ENCODE results near the gene ST13. TPM values are rescaled to one million over a fixed set of nuclear protein-coding genes. Genes with fewer than 3 reads are reported as not detected.

ST13 gene
- polyA plus RNA-seq (2013), result 416 and 442 TPM in 2 replicates

DNA sequence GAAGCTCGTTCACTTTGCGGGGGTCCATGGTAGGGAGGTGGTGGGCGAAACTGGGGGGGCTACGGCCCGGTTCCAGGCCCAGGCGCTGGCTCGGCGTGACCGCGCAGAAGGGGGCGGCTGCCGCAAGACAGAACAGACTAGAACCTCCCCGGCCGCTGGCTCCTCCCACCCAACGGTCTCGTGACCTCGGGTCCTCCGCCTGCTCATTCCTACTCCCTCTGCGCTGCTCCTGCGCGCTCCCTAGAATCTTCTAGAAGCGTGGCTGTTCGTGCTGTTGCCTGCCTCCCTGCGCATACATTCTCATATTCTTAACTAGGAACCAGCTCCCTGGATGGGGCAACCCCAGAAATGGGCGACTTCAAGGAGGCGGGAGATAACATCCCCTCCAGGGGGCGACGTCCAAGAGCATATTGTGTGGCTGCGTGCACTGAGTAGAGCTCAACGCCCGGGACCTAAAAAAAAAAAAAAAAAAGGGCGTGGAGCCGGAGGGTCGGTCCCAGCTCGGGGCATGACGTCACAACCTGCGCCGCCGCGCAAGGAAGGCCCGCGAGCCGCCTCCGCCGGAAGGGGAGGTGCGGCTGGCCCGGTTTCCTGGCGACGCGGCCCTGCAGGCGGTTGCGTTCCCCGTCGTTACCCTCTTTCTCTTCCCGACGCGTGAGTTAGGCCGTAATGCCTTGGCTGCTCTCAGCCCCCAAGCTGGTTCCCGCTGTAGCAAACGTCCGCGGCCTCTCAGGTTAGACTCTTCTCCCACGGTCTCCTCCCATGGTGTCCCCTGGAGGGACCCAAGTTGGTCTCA lies at the start of gene ST13, which contains the start of gene XPNPEP3:
Gene ST13 (minus strand): TSS at position 127 of the 796 bp plus-strand sequence. CDS start 99 bp downstream, at position 28.
Gene XPNPEP3 (plus strand): TSS at position 636 of the 796 bp plus-strand sequence. CDS start 34 bp downstream, at position 670.
- Histone ChIP-seq H2BK5ac (ENCODE audit: low read depth, low read length, poor library complexity) (peak within 1 kb of the TSS; percentile 96), H3K23ac (ENCODE audit: low read length) (peak within 1 kb of the TSS; percentile 38), H3K18ac (ENCODE audit: low read length) (peak within 1 kb of the TSS; percentile 97), H2AK5ac (ENCODE audit: low read length) (peak within 1 kb of the TSS; percentile 91), H3K27me3 (ENCODE audit: insufficient read depth, low read length) (no peaks in the 10 kb centered on the region), H3K4ac (ENCODE audit: low read depth, low read length) (peak within 1 kb of the TSS; percentile 100), H3K14ac (ENCODE audit: low read length) (peak within 1 kb of the TSS; percentile 98), H3K4me3 (ENCODE audit: low read depth, low read length) (peak within 1 kb of the TSS; percentile 98), H3K9me3 (ENCODE audit: insufficient read depth, low read depth, low read length) (no peaks in the 10 kb centered on the region), H2BK120ac (ENCODE audit: insufficient read depth, low read length, poor library complexity) (peak within 1 kb of the TSS; percentile 95), H4K12ac (ENCODE audit: low read depth, low read length) (peak within 1 kb of the TSS; percentile 90), H3K9ac (ENCODE audit: low read length) (peak within 1 kb of the TSS; percentile 98), H3K79me1 (ENCODE audit: low read length) (peaks cover 13% of the 10 kb centered on the region), H2BK12ac (ENCODE audit: low read length) (peak within 1 kb of the TSS; percentile 68), H3K27ac (ENCODE audit: low read depth, low read length) (peak within 1 kb of the TSS; percentile 96), H4K8ac (ENCODE audit: low read depth, low read length) (peak within 1 kb of the TSS; percentile 97), H3K79me2 (ENCODE audit: control insufficient read depth, insufficient read depth, low read length, poor library complexity) (peaks cover 25% of the 10 kb centered on the region), H3K4me1 (ENCODE audit: control insufficient read depth in 1 of 2, insufficient read depth in 2 of 2, low read length in 2 of 2) (peaks cover 7 to 8% of the 10 kb centered on the region in 2 experiments), H3K4me2 (ENCODE audit: low read length) (peak within 1 kb of the TSS; percentile 88), H3K36me3 (ENCODE audit: control insufficient read depth in 1 of 2, insufficient read depth in 2 of 2, low read length in 2 of 2) (peaks cover 1 to 2% of the 10 kb centered on the region in 2 experiments), H4K91ac (ENCODE audit: low read depth, low read length) (peak within 1 kb of the TSS; percentile 97), H2AFZ (ENCODE audit: insufficient read depth, low read length, poor library complexity) (peak within 1 kb of the TSS; percentile 82)
- no CpG with 5 or more reads among the region's 63 CpGs for WGBS (ENCODE audit: extremely low coverage, insufficient coverage, insufficient read length)
- DNase-seq, result peak; percentile 96 to 97

DNA sequence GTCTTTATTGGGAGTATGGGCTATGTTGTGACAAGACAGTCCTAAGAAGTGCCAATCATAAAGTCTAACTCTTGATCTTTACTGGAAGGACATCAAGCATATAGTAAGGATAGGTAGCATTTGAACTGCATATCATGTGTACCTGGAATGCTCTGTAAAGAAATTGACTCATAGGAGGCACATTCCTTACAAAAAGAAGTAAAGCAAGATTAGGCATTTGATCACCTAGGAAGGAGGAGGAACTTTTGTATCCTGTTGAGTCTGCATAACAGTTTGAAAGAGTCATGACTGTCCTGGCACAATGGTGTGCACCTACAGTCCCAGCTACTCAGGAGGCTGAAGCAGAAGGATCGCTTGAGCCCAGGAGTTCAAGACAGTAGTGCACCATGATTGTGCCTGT lies 47.7 kb upstream of the ST13 start:
- Histone ChIP-seq H3K79me2 (ENCODE audit: control insufficient read depth, insufficient read depth, low read length, poor library complexity) (no peaks in the 10 kb centered on the region), H3K4me2 (ENCODE audit: low read length) (no peak overlapping the region), H3K14ac (ENCODE audit: low read length) (no peak overlapping the region), H2AK5ac (ENCODE audit: low read length) (no peak overlapping the region), H2BK120ac (ENCODE audit: insufficient read depth, low read length, poor library complexity) (no peak overlapping the region), H3K27ac (ENCODE audit: low read depth, low read length) (no peak overlapping the region), H3K4me3 (ENCODE audit: low read depth, low read length) (no peak overlapping the region), H2BK5ac (ENCODE audit: low read depth, low read length, poor library complexity) (no peak overlapping the region), H2BK12ac (ENCODE audit: low read length) (no peak overlapping the region), H4K91ac (ENCODE audit: low read depth, low read length) (no peak overlapping the region), H2AFZ (ENCODE audit: insufficient read depth, low read length, poor library complexity) (no peak overlapping the region), H3K27me3 (ENCODE audit: insufficient read depth, low read length) (no peaks in the 10 kb centered on the region), H3K23ac (ENCODE audit: low read length) (no peak overlapping the region), H3K9ac (ENCODE audit: low read length) (no peak overlapping the region), H3K4ac (ENCODE audit: low read depth, low read length) (no peak overlapping the region), H3K18ac (ENCODE audit: low read length) (no peak overlapping the region), H3K9me3 (ENCODE audit: insufficient read depth, low read depth, low read length) (no peaks in the 10 kb centered on the region), H3K4me1 (ENCODE audit: control insufficient read depth in 1 of 2, insufficient read depth in 2 of 2, low read length in 2 of 2) (no peaks in the 10 kb centered on the region), H4K8ac (ENCODE audit: low read depth, low read length) (no peak overlapping the region), H3K79me1 (ENCODE audit: low read length) (no peaks in the 10 kb centered on the region), H4K12ac (ENCODE audit: low read depth, low read length) (no peak overlapping the region), H3K36me3 (ENCODE audit: control insufficient read depth in 1 of 2, insufficient read depth in 2 of 2, low read length in 2 of 2) (peaks cover 9 to 10% of the 10 kb centered on the region in 2 experiments)
- no CpG with 5 or more reads among the region's 1 CpG for WGBS (ENCODE audit: extremely low coverage, insufficient coverage, insufficient read length)
- DNase-seq, result peak; percentile 30 to 81

DNA sequence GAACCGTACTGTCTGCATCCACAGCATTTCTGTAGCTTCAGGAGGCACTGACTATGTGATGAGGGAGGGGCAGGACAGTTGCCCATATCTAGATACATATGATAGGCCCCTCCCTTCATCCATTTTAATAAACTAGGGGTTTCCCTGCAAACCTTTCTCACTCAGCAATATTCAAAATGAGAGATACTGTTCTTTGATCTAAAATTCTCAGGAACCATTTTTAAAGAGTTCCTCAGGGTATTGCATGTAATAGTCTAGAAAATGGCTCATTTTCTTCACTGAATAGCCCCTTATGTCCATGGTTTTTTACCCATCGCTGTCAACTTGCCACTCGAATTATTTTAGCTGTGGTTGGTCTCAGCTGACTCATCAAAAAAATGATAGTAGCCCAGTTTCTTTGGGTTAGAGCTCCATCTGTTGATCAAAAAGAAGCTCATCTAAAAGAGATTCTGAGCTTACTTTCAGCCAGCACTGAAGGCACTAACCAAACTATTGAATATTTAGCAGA lies 42.5 kb upstream of the ST13 start:
- no peak overlapping the region for H2BK120ac ChIP-seq (ENCODE audit: insufficient read depth, low read length, poor library complexity)
- no peaks in the 10 kb centered on the region for H3K9me3 ChIP-seq (ENCODE audit: insufficient read depth, low read depth, low read length)
- H3K23ac ChIP-seq (ENCODE audit: low read length), result no peak overlapping the region
- H2BK12ac ChIP-seq (ENCODE audit: low read length), result no peak overlapping the region
- H3K27me3 ChIP-seq (ENCODE audit: insufficient read depth, low read length), result no peaks in the 10 kb centered on the region
- no peak overlapping the region for H4K8ac ChIP-seq (ENCODE audit: low read depth, low read length)
- no peak overlapping the region for H4K91ac ChIP-seq (ENCODE audit: low read depth, low read length)
- H3K4me1 ChIP-seq (ENCODE audit: control insufficient read depth in 1 of 2, insufficient read depth in 2 of 2, low read length in 2 of 2), result no peaks in the 10 kb centered on the region
- no peaks in the 10 kb centered on the region for H3K79me1 ChIP-seq (ENCODE audit: low read length)
- DNase-seq, result peak in 1 of 2 donors; percentile 78
- no peak overlapping the region for H3K9ac ChIP-seq (ENCODE audit: low read length)
- peaks cover 2 to 4% of the 10 kb centered on the region in 2 experiments for H3K36me3 ChIP-seq (ENCODE audit: control insufficient read depth in 1 of 2, insufficient read depth in 2 of 2, low read length in 2 of 2)
- no CpG with 5 or more reads among the region's 3 CpGs for WGBS (ENCODE audit: extremely low coverage, insufficient coverage, insufficient read length)
- H2AFZ ChIP-seq (ENCODE audit: insufficient read depth, low read length, poor library complexity), result no peak overlapping the region
- H3K79me2 ChIP-seq (ENCODE audit: control insufficient read depth, insufficient read depth, low read length, poor library complexity), result no peaks in the 10 kb centered on the region
- no peak overlapping the region for H2BK5ac ChIP-seq (ENCODE audit: low read depth, low read length, poor library complexity)
- no peak overlapping the region for H3K18ac ChIP-seq (ENCODE audit: low read length)
- H3K4ac ChIP-seq (ENCODE audit: low read depth, low read length), result no peak overlapping the region
- H3K14ac ChIP-seq (ENCODE audit: low read length), result no peak overlapping the region
- H3K4me2 ChIP-seq (ENCODE audit: low read length), result no peak overlapping the region
- no peak overlapping the region for H3K27ac ChIP-seq (ENCODE audit: low read depth, low read length)
- H2AK5ac ChIP-seq (ENCODE audit: low read length), result no peak overlapping the region
- H4K12ac ChIP-seq (ENCODE audit: low read depth, low read length), result no peak overlapping the region
- H3K4me3 ChIP-seq (ENCODE audit: low read depth, low read length), result no peak overlapping the region

DNA sequence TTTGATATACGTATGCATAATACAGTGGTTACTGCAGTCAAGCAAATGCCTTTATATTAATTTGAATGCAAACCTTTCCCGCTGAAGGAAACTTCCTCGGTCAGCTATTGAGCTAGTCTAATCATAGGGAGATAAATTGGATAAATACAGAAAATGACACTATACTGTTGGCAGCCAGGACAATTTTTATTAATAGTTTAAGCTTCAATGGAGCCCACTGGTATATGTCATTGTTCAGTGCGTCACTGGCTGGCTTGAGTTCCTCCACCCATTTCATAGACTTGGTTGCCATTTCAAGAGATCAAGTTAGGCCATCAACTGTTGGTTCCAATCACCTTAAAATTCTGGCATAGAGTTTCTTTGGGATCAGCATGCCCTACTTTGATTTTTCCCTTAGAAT lies 38.0 kb upstream of the ST13 start:
- H3K4ac ChIP-seq (ENCODE audit: low read depth, low read length), result no peak overlapping the region
- H3K9ac ChIP-seq (ENCODE audit: low read length), result no peak overlapping the region
- no peaks in the 10 kb centered on the region for H3K79me1 ChIP-seq (ENCODE audit: low read length)
- WGBS (ENCODE audit: extremely low coverage, insufficient coverage, insufficient read length), result no CpG with 5 or more reads among the region's 4 CpGs
- no peaks in the 10 kb centered on the region for H3K27me3 ChIP-seq (ENCODE audit: insufficient read depth, low read length)
- H2AFZ ChIP-seq (ENCODE audit: insufficient read depth, low read length, poor library complexity), result no peak overlapping the region
- no peak overlapping the region for H3K4me2 ChIP-seq (ENCODE audit: low read length)
- no peak overlapping the region for H4K8ac ChIP-seq (ENCODE audit: low read depth, low read length)
- H2BK5ac ChIP-seq (ENCODE audit: low read depth, low read length, poor library complexity), result no peak overlapping the region
- H3K4me3 ChIP-seq (ENCODE audit: low read depth, low read length), result no peak overlapping the region
- no peak overlapping the region for H2BK12ac ChIP-seq (ENCODE audit: low read length)
- no peak overlapping the region for H3K27ac ChIP-seq (ENCODE audit: low read depth, low read length)
- H3K14ac ChIP-seq (ENCODE audit: low read length), result no peak overlapping the region
- H3K23ac ChIP-seq (ENCODE audit: low read length), result no peak overlapping the region
- no peak overlapping the region for H4K12ac ChIP-seq (ENCODE audit: low read depth, low read length)
- peaks cover 4% of the 10 kb centered on the region in 2 experiments for H3K36me3 ChIP-seq (ENCODE audit: control insufficient read depth in 1 of 2, insufficient read depth in 2 of 2, low read length in 2 of 2)
- H3K79me2 ChIP-seq (ENCODE audit: control insufficient read depth, insufficient read depth, low read length, poor library complexity), result no peaks in the 10 kb centered on the region
- no peaks in the 10 kb centered on the region for H3K4me1 ChIP-seq (ENCODE audit: control insufficient read depth in 1 of 2, insufficient read depth in 2 of 2, low read length in 2 of 2)
- no peak overlapping the region for H2BK120ac ChIP-seq (ENCODE audit: insufficient read depth, low read length, poor library complexity)
- H4K91ac ChIP-seq (ENCODE audit: low read depth, low read length), result no peak overlapping the region
- H2AK5ac ChIP-seq (ENCODE audit: low read length), result no peak overlapping the region
- H3K18ac ChIP-seq (ENCODE audit: low read length), result no peak overlapping the region
- H3K9me3 ChIP-seq (ENCODE audit: insufficient read depth, low read depth, low read length), result no peaks in the 10 kb centered on the region
- DNase-seq, result no peak

All from trophoblast cell (in vitro differentiated cells and primary cell).